Stimulated activated CD8-positive, alpha-beta memory T cell treated with anti-CD3 and anti-CD28 coated beads, Interleukin-4, amount 100 ng/mL, for 48 hours (primary cell): ENCODE data around the gene TMEM97.
"Not testable (repeated sequence)": the region's sequence is repeated elsewhere in the genome, so short reads cannot be mapped to it uniquely, and the experiment has no call there.

ENCODE experiments used
- DNase-seq: peaks from one replicate; pipeline ENCODE4 v3.0.0-alpha.2; 2020

Gene TMEM97

GRCh38 chr17:28318759-28319597 lies at the start of gene TMEM97:
Gene TMEM97 (plus strand): TSS chr17:28319200. CDS start chr17:28319240, 40 bp downstream.
- peak; percentile 97 for DNase-seq

GRCh38 chr17:28270055-28270454 lies 48.9 kb upstream of the TMEM97 start:
- DNase-seq = no peak

GRCh38 chr17:28270926-28271325 lies 48.1 kb upstream of the TMEM97 start:
- DNase-seq = no peak

GRCh38 chr17:28271431-28271830 lies 47.6 kb upstream of the TMEM97 start:
- DNase-seq = no peak

DNA sequence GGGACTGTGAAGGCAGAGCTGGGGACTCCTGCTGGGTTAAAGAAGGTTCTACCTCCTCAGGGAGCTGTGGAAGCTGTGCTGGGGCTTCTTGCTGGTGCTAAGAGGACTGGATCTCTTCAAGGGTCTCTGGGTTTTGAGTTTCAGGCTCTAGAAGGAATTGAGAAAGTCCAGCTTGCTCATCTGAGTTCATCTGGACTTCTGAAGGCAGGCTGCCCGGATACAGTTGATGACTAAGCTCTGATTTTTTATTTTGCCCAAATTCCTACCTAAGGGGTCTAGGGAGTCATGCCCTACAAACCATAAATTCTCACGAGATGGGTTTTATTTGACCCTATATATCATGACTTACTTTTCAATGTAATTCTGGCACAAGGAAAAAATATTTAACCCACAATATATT lies 46.8 kb upstream of the TMEM97 start:
- no peak for DNase-seq

DNA sequence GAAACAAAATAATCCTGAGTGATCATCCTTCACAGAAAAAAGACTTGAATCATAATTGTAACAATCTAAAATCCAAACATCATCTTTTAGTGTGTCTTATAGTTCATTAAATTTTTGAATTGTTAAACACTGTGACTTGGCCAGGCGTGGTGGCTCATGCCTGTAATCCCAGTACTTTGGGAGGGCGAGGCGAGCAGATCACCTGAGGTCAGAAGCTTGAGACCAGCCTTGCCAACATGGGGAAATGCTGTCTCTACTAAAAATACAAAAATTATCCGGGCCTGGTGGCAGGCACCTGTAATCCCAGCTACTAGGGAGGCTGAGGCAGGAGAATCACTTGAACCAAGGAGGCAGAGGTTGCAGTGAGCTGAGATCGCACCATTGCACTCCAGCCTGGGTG lies 45.7 kb upstream of the TMEM97 start:
- not testable (repeated sequence) for DNase-seq

- no peak for DNase-seq
These were observed 44.3 kb upstream of the TMEM97 start for GRCh38 chr17:28274591-28275265.

DNA sequence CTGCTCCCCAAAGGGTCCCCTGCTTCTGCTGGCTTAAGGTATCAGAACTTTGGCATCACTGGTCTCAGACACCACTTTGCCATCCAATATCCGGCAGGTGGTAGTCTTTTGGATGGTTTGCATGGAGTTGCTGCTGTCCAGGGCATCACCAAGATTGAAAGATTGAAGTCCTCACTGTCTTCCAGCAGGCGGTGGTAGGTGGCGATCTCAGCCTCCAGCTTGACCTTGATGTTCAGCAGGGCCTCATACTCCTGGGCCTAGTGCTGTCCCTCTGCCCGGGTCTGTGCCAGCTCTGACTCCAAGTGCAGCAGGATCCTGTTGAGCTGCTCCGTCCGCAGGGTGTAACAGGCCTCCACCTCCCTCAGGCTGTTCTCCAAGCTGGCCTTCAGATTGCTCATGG lies 43.0 kb upstream of the TMEM97 start:
- no peak for DNase-seq

- no peak for DNase-seq
These were observed 39.6 kb upstream of the TMEM97 start for GRCh38 chr17:28279411-28279810.

GRCh38 chr17:28280826-28281225 lies 38.2 kb upstream of the TMEM97 start:
- no peak for DNase-seq

- no peak for DNase-seq
These were observed 36.4 kb upstream of the TMEM97 start for GRCh38 chr17:28282596-28282995.

DNA sequence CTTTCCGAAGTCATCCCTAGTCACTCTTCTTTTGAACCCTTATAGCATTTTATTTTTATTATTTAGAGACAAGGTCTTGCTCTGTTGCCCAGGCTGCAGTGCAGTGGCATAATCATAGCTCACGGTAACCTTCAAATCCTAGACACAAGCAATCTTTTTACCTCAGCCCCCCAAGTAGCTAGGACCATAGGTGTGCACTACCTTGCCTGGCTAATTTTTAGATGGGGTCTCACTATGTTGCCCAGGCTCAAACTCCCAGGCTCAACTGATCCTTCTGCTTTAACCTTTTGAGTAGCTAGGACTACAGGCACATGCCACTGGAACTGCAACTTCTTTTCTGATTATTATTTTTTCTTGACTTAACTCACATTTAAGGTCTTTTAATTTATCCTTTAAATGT lies 33.0 kb upstream of the TMEM97 start:
- no peak for DNase-seq

GRCh38 chr17:28290703-28291102 lies 28.3 kb upstream of the TMEM97 start:
- no peak for DNase-seq

GRCh38 chr17:28291780-28292330 lies 27.1 kb upstream of the TMEM97 start:
- DNase-seq = no peak

- DNase-seq = not testable (repeated sequence)
These were observed 26.1 kb upstream of the TMEM97 start for GRCh38 chr17:28292878-28293277.

DNA sequence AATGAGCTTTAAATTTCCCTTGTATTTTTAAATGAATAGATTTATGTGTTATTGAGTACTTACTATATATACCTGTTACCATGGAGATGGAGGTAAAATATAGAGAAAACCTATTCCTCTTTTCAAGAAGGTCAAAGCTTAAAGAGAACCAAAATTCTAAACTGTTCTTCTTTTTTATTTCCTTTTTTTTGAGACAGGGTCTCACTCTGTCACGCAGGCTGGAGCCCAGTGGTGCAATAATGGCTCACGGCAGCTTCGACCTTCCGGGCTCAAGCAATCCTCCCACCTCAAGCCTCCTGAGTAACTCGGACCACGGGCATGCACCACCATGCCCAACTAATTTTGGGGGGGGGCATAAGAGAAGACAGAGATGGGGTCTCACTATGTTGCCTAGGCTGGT lies 25.0 kb upstream of the TMEM97 start:
- DNase-seq = no peak

DNA sequence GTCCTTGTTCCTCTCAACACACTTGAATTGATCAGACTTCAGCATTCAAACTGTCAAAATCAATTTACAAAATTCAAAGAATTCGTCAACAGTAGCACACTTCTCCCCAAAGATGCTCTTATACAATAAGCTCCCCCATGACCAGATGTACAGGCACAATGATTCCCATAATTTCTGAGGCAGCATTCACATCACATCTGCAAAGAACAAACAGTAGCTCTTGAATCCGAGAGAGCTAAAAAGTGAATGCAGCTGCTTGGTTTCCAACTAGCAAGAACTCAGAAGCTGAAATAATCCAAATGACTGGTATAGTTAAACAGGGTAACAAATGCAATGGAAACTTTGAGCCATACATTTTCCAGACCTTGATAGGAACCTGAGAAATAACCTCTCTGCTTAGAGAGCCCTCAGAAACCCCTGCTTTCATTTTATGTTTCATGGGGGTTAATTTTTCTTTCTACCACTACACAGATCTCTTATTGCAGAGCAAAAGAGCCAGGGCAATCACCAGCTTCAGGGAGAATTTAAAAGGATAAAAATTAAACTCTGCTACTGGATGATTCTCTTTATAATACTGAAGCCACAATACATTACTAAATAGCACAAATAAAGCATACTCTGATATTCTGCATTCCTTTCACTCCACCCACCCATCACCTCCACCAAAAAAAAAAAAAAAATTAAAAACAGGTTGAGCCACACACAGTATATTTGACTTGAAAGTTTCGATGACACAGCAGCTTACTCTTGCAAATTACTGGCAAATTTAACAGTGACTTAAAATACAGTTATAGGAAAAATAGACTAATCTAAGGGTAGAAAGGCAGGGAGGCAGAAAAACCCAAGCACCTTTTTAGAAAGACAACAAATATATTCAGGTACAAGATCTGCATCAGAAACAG lies 23.1 kb upstream of the TMEM97 start:
- DNase-seq = no peak

GRCh38 chr17:28298449-28298848 lies 20.6 kb upstream of the TMEM97 start:
- no peak for DNase-seq

GRCh38 chr17:28306954-28307401 lies 12.0 kb upstream of the TMEM97 start:
- no peak for DNase-seq

DNA sequence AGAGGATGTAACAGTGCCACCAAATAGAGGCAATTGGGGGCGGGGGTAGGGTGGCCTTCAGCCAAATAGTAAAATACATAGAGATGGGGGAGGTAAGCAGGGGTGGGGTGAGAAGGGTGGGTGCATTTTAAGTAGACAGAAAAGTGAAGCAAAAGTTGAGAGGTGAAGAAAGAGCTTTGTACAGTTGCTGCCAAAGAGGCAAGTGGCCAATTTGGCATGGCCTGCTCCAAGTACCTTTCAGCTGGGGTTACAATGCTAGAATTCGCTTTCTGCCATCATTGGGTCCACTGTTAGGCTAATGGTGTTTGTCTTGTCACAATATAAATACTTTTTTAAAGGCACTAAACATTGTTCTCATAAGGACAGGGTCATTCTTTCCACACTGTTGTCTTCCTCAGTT lies 5.2 kb upstream of the TMEM97 start:
- DNase-seq = no peak

DNA sequence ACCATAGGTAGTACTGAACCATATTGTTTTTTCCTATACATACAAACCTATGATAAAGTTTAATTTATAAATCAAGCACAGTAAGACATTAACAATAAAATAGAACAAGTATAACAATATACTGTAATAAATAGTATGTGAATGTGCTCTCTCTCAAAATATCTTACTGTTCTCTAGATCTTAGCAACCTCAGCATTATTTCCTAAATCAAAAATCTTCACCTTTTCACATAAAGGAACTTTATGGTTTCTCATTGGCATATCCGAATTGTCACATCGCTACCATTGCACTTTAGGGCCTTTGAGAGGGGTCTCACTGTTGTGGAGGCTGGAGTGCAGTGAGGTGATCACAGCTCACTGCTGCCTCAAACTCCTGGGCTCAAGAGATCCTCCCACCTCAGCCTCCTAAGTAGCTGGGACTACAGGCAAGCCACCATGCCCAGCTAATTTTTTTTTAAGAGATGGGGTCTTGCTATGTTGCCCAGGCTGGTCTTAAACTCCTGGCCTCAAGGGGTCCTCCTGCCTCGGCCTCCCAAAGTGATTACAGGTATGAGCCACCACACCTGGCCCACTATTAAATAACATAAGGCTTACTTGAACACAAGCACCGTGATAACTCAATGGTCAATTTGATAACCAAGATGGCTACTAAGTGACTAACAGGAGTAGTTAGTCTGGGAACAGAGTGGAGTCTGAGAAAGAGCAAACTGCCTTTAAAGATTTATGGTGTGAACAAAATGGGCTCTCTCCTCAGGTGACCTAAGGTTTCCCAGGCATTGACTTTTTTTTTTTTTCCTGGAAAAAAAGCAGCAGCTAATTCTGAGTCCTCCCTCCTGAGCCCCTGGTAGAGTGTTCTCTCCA lies 2.9 kb upstream of the TMEM97 start:
- no peak for DNase-seq
